Measurements from ENCODE around the gene ATP9A.
"Not testable (repeated sequence)": the region's sequence is repeated elsewhere in the genome, so short reads cannot be mapped to it uniquely, and the experiment has no call there.

Gene ATP9A

DNA sequence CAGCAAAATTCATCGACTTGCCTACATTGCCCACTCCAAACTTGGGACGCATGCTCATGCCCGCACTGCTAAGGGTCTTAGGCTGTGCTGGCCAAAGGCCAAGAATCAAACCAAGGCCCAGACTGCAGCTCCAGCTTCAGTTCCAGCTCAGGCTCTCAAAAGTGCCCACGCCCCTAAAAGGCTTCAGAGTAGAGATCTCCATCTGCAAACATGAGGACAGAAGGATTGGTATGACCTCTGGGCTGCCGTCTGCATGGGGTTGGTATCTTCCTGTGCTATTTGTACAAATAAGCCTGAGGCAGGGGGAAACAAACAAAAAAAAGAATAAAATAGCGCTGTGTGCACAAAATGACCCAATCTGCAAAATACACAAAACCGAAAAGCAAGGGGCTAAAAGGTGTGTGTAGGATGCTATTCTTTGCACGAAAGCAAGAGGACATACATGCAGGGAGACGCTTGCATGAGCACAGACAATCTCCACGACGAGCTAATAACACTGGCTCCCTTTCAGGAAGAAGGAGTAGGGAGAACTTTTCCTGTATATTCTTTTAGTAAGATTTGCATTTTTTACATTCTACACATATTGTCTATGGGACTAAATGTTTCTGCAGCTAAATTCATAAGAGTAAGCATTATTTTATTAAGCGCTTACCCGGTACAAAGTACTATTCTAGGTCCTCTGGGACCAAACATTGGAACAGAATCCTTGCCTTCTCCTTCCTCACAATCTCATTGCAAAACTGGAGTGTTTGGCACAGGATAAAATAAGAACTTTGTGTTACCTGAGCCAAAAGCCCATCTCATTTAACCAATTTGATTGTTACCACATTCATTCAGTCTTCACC lies 33.1 kb downstream of the ATP9A start:
- no peak for TF ChIP-seq POLR2A (IDR thresholded peaks at IDR 0.05; ENCODE audit: low read depth, low read length)
- no peak for DNase-seq (ENCODE audit: insufficient read length, low spot score)
- no peak for FAIRE-seq

DNA sequence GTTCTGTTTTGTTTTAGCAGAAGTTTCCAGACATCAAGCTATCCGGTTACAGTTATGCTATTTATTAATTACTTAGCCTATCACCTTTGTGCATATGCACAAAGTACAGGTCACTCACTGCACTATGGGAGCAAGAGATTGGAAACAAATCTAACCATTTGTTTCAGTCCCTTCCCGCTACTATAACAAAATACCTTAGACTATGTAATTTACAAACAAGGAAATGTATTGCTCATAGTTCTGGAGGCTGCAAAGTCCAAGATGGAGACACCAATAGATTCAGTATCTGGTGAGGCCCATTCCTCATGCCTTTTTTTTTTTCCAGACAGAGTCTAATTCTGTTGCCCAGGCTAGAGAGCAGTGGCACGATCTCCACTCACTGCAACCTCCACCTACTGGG lies 35.1 kb downstream of the ATP9A start:
- no peak for FAIRE-seq
- no peak for TF ChIP-seq POLR2A (IDR thresholded peaks at IDR 0.05; ENCODE audit: low read depth, low read length)
- no peak for DNase-seq (ENCODE audit: insufficient read length, low spot score)

DNA sequence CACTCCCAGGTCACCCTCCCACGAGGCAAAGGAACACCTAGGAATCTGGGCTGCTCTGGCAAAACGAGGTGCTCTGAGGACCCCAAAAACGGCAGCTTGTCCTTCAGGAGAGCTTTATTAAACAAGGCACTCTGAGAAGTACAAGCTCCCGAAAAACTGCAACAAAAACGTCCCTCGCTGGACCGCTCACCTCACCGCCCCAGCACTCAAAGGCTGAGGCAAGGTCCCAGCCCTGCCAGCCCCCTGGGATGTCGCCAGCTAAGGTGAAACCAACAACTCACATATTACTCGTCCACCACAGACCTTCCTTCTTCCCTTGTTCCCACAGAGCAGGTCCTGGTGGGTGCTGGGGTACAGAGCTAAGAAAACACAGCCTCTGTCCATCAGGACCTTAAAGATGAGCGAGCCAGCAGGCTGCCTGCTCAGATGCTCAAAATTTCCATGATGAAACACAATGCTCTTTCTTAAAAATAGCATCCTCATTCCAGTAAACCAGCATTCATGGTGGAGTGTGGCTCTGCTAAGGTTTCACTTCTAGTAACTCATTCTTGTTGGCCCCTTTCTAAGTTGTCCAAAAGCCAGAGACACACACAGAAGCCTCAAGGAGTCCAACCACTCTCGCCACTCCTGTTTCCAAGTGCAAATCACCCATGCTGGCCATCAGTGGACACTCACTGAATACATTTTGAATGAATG lies 35.9 kb downstream of the ATP9A start:
- FAIRE-seq = no peak

DNA sequence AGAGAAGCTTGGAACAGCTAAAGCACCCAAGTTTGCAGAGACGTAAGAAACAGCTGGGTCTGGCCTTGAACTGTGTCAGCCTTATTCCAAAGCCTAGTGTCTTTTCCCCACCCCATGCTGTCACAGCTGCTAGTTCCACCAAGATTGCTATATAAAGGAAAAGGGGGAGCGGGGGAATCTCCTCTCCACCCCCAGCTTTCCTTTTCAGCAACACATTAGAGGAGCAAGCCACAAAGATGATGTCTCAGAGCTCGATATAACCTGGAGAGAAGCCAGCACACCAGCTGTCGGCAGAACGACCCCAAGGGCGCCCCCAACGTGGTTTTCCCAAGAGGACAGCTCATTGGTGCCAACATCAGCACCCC lies 36.5 kb downstream of the ATP9A start:
- no peak for FAIRE-seq
- no peak for DNase-seq (ENCODE audit: insufficient read length, low spot score)
- no peak for TF ChIP-seq POLR2A (IDR thresholded peaks at IDR 0.05; ENCODE audit: low read depth, low read length)

More for the DNA sequence above, 35.9 kb downstream of the ATP9A start:
- DNase-seq (ENCODE audit: insufficient read length, low spot score) = no peak
- TF ChIP-seq POLR2A (IDR thresholded peaks at IDR 0.05; ENCODE audit: low read depth, low read length) = no peak

DNA sequence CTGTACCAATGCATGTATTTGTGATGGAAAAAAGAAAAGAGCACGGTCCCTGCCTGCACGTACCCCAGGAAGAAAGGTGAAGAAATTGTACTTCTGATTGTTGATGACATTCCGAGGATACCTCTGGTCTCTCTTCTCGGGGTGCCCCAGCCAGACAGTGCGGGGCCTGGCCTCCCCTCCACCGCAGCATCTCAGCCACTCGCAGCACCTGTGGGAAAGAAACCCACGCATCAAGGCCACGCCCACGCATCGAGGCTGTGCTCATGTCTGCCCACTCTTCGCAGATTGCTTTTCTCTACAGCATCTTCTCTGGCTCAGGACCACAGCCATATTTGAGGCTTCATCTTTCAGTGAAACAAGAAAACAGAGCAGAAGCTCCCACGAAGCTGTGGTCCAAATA lies 38.4 kb downstream of the ATP9A start:
- TF ChIP-seq POLR2A (IDR thresholded peaks at IDR 0.05; ENCODE audit: low read depth, low read length) = no peak
- FAIRE-seq = no peak
- DNase-seq (ENCODE audit: insufficient read length, low spot score) = no peak

DNA sequence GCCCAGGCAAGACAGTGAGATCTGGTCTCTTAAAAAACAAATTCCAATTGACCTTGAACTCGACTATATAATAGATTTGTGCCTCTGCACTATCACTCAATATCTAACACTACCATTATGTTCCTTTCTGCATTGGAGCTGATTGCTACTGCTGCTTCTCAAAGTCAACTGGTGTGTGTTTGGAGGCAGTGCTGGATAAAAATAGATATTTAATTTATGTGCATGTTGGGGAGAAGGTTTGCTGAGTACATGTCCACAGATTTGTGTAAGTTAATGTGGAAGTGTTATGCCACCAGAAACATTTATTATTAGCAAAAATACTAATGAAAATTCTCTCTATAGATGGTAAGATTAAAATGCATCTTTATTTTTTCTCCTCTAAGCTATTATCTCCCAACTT lies 39.5 kb downstream of the ATP9A start:
- no peak for FAIRE-seq
- no peak for DNase-seq (ENCODE audit: insufficient read length, low spot score)
- no peak for TF ChIP-seq POLR2A (IDR thresholded peaks at IDR 0.05; ENCODE audit: low read depth, low read length)

DNA sequence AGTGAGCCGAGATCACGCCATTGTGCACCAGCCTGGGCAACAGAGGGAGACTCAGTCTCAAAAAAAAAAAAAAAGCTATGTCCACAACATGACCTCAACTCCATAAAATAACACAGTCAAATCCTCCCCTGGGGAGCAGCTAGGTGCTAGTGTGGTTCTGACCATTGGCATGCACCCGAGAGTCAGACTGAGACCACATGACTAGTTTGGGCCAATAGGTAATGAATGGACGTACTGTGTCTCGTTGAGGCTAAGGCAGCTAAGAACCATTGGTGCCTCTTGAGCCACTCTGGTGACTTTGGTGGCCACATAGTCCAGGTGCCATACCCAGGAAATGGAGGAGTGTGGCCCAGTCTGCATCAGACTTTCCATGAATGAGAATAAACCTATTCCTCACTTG lies 40.3 kb downstream of the ATP9A start:
- no peak for FAIRE-seq
- no peak for TF ChIP-seq POLR2A (IDR thresholded peaks at IDR 0.05; ENCODE audit: low read depth, low read length)

DNA sequence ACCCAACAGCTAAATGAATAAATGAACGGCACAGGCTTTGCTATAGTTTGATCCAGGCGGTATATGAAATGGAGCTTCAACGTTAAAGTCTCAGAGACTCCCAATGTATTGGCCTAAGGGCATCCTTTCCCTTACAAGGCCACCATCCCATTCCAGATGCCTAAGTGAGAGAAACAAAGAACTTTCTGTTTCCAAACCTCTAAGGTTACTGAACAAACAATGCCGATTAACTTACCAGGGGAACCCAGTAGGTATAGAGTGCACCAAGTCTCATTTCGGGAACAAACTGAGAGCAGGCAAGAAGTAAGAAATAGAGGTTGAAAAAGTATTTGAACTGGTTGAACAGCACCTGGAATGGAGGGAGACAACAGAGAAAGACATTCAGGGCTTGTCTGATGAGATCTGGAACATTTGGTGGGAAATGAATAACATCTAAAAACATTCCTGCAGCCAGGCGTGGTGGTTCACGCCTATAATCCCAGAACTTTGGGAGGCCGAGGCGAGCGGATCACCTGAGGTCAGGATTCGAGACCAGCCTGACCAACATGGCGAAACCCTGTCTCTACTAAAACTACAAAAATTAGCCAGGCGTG lies 42.5 kb downstream of the ATP9A start:
- TF ChIP-seq POLR2A (IDR thresholded peaks at IDR 0.05; ENCODE audit: low read depth, low read length) = no peak
- no peak for DNase-seq (ENCODE audit: insufficient read length, low spot score)
- no peak for FAIRE-seq

More for the DNA sequence above, 40.3 kb downstream of the ATP9A start:
- DNase-seq (ENCODE audit: insufficient read length, low spot score) = no peak

DNA sequence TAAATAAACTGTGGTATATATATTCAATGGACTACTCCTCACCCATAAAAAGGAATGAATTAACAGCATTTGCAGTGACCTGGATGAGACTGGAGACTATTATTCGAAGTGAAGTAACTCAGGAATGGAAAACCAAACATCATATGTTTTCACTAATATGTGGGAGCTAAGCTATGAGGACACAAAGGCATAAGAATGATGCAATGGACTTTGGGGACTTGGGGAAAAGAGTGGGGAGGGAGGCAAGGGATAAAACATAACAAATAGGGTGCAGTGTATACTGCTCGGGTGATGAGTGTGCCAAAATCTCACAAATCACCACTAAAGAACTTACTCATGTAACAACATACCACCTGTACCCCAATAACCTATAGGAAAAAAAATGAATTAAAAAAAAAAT lies 45.2 kb downstream of the ATP9A start:
- not testable (repeated sequence) for DNase-seq (ENCODE audit: insufficient read length, low spot score); FAIRE-seq

DNA sequence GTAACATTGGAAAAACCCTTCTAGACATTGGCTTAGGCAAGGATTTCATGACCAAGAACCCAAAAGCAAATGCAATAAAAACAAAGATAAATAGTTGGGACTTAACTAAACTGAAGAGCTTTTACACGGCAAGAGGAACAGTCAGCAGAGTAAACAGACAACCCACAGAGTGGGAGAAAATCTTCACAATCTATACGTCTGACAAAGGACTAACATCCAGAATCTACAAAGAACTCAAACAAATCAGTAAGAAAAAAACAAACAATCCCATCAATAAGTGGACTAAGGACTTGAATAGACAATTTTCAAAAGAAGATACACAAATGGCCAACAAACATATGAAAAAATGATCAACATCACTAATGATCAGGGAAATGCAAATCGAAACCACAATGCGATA lies 45.9 kb downstream of the ATP9A start:
- FAIRE-seq; DNase-seq (ENCODE audit: insufficient read length, low spot score): not testable (repeated sequence)

DNA sequence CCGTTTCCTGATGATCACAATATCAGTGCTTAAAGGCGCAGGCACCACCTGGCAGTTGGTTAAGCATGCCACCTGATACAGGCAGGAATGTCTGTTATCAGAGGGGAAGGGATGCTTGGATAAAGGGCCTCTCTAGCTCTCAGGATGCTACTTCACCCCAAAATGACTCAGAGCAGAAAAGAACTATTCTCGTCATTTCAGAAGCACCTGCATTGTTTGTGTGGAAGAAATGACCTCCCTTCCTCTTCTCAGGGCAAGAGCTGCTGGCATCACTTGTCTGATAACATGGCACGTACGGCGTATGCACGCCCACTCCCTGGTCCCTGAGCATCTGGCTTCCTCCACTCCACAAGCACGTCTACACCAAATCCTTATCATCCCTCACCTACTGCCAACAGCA lies 47.3 kb downstream of the ATP9A start:
- no peak for TF ChIP-seq POLR2A (IDR thresholded peaks at IDR 0.05; ENCODE audit: low read depth, low read length)
- DNase-seq (ENCODE audit: insufficient read length, low spot score) (no peak), FAIRE-seq (no peak)

DNA sequence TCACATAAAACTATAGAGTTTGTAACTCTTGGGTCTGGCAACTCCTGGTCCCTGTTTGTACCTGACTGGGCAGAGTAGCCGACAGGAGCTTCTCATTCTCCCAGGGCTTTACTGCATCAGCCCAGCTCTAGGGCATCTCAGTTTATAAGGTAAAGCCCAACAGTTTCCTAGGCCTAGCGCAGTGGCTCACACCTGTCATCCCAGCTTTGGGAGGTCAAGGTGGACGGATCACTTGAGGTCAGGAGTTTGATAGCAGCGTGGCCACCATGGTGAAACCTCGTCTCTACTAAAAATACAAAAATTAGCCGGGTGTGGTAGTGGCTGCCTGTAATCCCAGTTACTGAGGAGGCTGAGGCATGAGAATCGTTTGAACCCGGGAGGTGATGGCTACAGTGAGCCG lies 47.8 kb downstream of the ATP9A start:
- DNase-seq (ENCODE audit: insufficient read length, low spot score) = no peak
- no peak for FAIRE-seq
- TF ChIP-seq POLR2A (IDR thresholded peaks at IDR 0.05; ENCODE audit: low read depth, low read length) = no peak

DNA sequence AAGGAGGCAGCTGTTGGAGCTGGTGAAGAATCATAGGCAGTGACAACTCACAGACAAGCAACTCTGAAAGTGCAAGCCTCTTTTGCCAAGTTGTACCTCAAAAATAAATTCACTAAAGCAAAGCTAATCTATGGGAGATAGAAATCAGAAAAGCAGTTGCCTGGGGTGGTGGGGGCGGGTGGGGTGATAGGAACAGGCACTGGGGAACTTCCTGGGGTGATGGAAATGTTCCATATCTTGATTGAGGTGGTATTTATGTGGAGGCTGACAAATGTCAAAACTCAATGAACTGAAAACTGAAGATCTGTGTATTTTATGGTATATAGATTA lies 52.4 kb downstream of the ATP9A start:
- FAIRE-seq (no peak), DNase-seq (ENCODE audit: insufficient read length, low spot score) (no peak)
- no peak for TF ChIP-seq POLR2A (IDR thresholded peaks at IDR 0.05; ENCODE audit: low read depth, low read length)

DNA sequence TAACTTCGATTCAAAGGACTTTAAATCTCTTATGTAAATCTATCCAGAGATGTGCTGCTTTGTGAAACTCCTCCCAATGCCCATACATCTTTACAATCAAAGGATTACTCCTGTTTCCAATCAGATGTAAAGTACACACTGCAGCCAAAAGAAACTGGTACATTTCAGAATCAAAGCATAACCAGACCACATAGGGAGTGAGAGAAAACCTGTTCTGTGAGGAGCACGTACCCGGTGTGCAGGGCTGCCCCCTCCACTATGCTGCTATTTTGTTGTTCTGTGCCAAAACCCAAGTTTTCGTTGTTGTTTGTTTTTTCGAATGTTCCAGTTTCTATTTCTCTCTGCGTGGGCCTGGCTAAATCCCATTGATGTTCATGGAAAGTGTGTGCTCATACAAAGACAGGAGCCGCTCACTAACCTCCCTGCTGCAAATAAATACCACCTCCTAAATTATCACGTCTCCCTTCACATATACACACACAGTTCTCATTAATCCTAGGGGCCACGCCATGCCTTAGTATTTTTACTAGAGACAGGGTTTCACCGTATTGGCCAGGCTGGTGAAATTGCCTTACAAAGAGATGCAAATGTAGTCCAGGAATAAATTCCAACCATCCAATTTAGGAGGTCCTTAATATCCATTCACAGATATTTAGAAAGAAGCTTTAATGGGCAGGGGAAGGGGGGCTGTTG lies 52.9 kb downstream of the ATP9A start:
- TF ChIP-seq POLR2A (IDR thresholded peaks at IDR 0.05; ENCODE audit: low read depth, low read length) = no peak
- no peak for DNase-seq (ENCODE audit: insufficient read length, low spot score)
- no peak for FAIRE-seq

Data from H54 (cell line).